ENCODE data around the gene MEIS1.

Gene MEIS1

GRCh38 chr2:66431274-66431642 is 3.7 kb upstream of the MEIS1 start:
- in situ Hi-C loops (cut with HindIII; ENCODE audit: low sequenced_read_pairs), result loop anchor here (25.0 kb wide), 1 partner anchor 881 kb away; no protein-coding TSS in a partner anchor

GRCh38 chr2:66431846-66432587 is 2.9 kb upstream of the MEIS1 start:
- in situ Hi-C loops (cut with HindIII; ENCODE audit: low sequenced_read_pairs), result loop anchor here (25.0 kb wide), 1 partner anchor 880 kb away; no protein-coding TSS in a partner anchor

- in situ Hi-C loops (cut with HindIII; ENCODE audit: low sequenced_read_pairs), result loop anchor here (25.0 kb wide), 1 partner anchor 879 kb away; no protein-coding TSS in a partner anchor
Observed at GRCh38 chr2:66432801-66433694, 1.9 kb upstream of the MEIS1 start.

GRCh38 chr2:66433695-66433944 is 1.3 kb upstream of the MEIS1 start:
- in situ Hi-C loops (cut with HindIII; ENCODE audit: low sequenced_read_pairs), result loop anchor here (25.0 kb wide), 1 partner anchor 879 kb away; no protein-coding TSS in a partner anchor

- in situ Hi-C loops (cut with HindIII; ENCODE audit: low sequenced_read_pairs), result loop anchor here (25.0 kb wide), 1 partner anchor 878 kb away; no protein-coding TSS in a partner anchor
Observed at GRCh38 chr2:66433945-66434678, 813 bp upstream of the MEIS1 start.

- in situ Hi-C loops (cut with HindIII; ENCODE audit: low sequenced_read_pairs), result loop anchor here (25.0 kb wide), 1 partner anchor 877 kb away; no protein-coding TSS in a partner anchor
Observed at GRCh38 chr2:66435549-66435875, 587 bp downstream of the MEIS1 start.

GRCh38 chr2:66435963-66436362 is 1.0 kb downstream of the MEIS1 start:
- in situ Hi-C loops (cut with HindIII; ENCODE audit: low sequenced_read_pairs), result loop anchor here (25.0 kb wide), 1 partner anchor 876 kb away; no protein-coding TSS in a partner anchor

GRCh38 chr2:66436581-66437001 is 1.7 kb downstream of the MEIS1 start:
- in situ Hi-C loops (cut with HindIII; ENCODE audit: low sequenced_read_pairs), result loop anchor here (25.0 kb wide), 1 partner anchor 876 kb away; no protein-coding TSS in a partner anchor

- in situ Hi-C loops (cut with HindIII; ENCODE audit: low sequenced_read_pairs), result loop anchor here (25.0 kb wide), 1 partner anchor 875 kb away; no protein-coding TSS in a partner anchor
Observed at GRCh38 chr2:66437109-66437690, 2.3 kb downstream of the MEIS1 start.

GRCh38 chr2:66437691-66438497 is 3.0 kb downstream of the MEIS1 start:
- in situ Hi-C loops (cut with HindIII; ENCODE audit: low sequenced_read_pairs), result loop anchor here (25.0 kb wide), 1 partner anchor 874 kb away; no protein-coding TSS in a partner anchor

GRCh38 chr2:66438498-66438833 is 3.5 kb downstream of the MEIS1 start:
- in situ Hi-C loops (cut with HindIII; ENCODE audit: low sequenced_read_pairs), result loop anchor here (25.0 kb wide), 1 partner anchor 874 kb away; no protein-coding TSS in a partner anchor

GRCh38 chr2:66438891-66439811 is 4.2 kb downstream of the MEIS1 start:
- in situ Hi-C loops (cut with HindIII; ENCODE audit: low sequenced_read_pairs), result loop anchor here (25.0 kb wide), 1 partner anchor 873 kb away; no protein-coding TSS in a partner anchor

- in situ Hi-C loops (cut with HindIII; ENCODE audit: low sequenced_read_pairs), result loop anchor here (25.0 kb wide), 1 partner anchor 872 kb away; no protein-coding TSS in a partner anchor
Observed at GRCh38 chr2:66439812-66440542, 5.1 kb downstream of the MEIS1 start.

- in situ Hi-C loops (cut with HindIII; ENCODE audit: low sequenced_read_pairs), result loop anchor here (25.0 kb wide), 1 partner anchor 871 kb away; no protein-coding TSS in a partner anchor
Observed at GRCh38 chr2:66440708-66441497, 6.0 kb downstream of the MEIS1 start.

GRCh38 chr2:66441581-66442320 is 6.8 kb downstream of the MEIS1 start:
- in situ Hi-C loops (cut with HindIII; ENCODE audit: low sequenced_read_pairs), result loop anchor here (25.0 kb wide), 1 partner anchor 871 kb away; no protein-coding TSS in a partner anchor

- in situ Hi-C loops (cut with HindIII; ENCODE audit: low sequenced_read_pairs), result loop anchor here (25.0 kb wide), 1 partner anchor 870 kb away; no protein-coding TSS in a partner anchor
Observed at GRCh38 chr2:66442516-66443185, 7.7 kb downstream of the MEIS1 start.
